H1 (cell line): ENCODE results near the gene RTCB. TPM values are rescaled to one million over a fixed set of nuclear protein-coding genes. Genes with fewer than 3 reads are reported as not detected.

Source experiments
- CTCF ChIA-PET: fragments of 300-600 bp; sonication (Branson Sonifier 250); formaldehyde crosslinking; loops from one replicate; lab custom pipeline; 2021; ENCODE audit not compliant: partially characterized antibody; lab: Charles Lee
- POLR2A ChIA-PET: fragments of 300-600 bp; sonication (Branson Sonifier 250); formaldehyde crosslinking; loops from one replicate; lab custom pipeline; 2021; ENCODE audit warnings: inconsistent platforms; ENCODE audit not compliant: partially characterized antibody; lab: Charles Lee
- DNase-seq, 2 experiments: peaks; one replicate each; pipeline versions ENCODE4 v3.0.0 to v3.0.0-alpha.2; 2010 to 2022; ENCODE audit warnings: low spot score in 2 of 2, low read depth in 1 of 2, mixed read lengths in 1 of 2
- FAIRE-seq: peaks from 2 replicates; lab custom pipeline; 2011; peaks lifted over from hg19 to GRCh38; lab: Jason Lieb, UNC
- H2AFZ ChIP-seq: 2 replicates; pipeline ENCODE4 v1.8.1; 2012; ENCODE audit warnings: low read length, inconsistent platforms
- H2AK5ac ChIP-seq: 2 replicates; pipeline ENCODE4 v1.6.1; 2013; ENCODE audit warnings: low read depth, low read length
- H2BK120ac ChIP-seq: replicated peaks from 2 replicates; pipeline ENCODE3; 2013; ENCODE audit warnings: low read depth, low read length, inconsistent platforms
- H2BK12ac ChIP-seq: 2 replicates; pipeline ENCODE4 v1.6.1; 2013; ENCODE audit warnings: low read depth, low read length
- H2BK15ac ChIP-seq: 2 replicates; pipeline ENCODE4 v1.6.1; 2013; ENCODE audit warnings: low read length
- H2BK20ac ChIP-seq: 2 replicates; pipeline ENCODE4 v1.6.1; 2013; ENCODE audit warnings: low read length
- H2BK5ac ChIP-seq: 2 replicates; pipeline ENCODE4 v1.6.1; 2013; ENCODE audit warnings: low read depth, low read length
- H3K14ac ChIP-seq: 2 replicates; pipeline ENCODE4 v1.6.1; 2013; ENCODE audit warnings: inconsistent platforms; ENCODE audit not compliant: insufficient read length
- H3K18ac ChIP-seq: 2 replicates; pipeline ENCODE4 v1.6.1; 2013; ENCODE audit warnings: low read length; ENCODE audit errors: extremely low read depth
- H3K23ac ChIP-seq: 2 replicates; pipeline ENCODE4 v1.6.1; 2013; ENCODE audit warnings: inconsistent platforms; ENCODE audit not compliant: insufficient read length
- H3K23me2 ChIP-seq: 2 replicates; pipeline ENCODE4 v1.6.1; 2013; ENCODE audit warnings: low read depth, low read length
- H3K27ac ChIP-seq: 2 replicates; pipeline ENCODE4 v1.6.1; 2011; ENCODE audit warnings: low read depth, low read length, inconsistent platforms
- H3K27me3 ChIP-seq, 4 experiments: replicated peaks in 1 of 4; 1 replicate in 1 of 4; 2 replicates in 3 of 4; pipeline versions ENCODE4 v1.6.1 to v1.8.1; 2011 to 2013; ENCODE audit warnings: low read length in 3 of 4, mild to moderate bottlenecking in 3 of 4, inconsistent platforms in 2 of 4, mixed read lengths in 2 of 4, moderate library complexity in 1 of 4; ENCODE audit not compliant: control insufficient read depth in 3 of 4, insufficient read depth in 3 of 4; ENCODE audit errors: extremely low read depth in 1 of 4
- H3K36me3 ChIP-seq, 4 experiments: 2 replicates each; pipeline versions ENCODE4 v1.6.1 to v1.8.1; 2011 to 2013; ENCODE audit warnings: mild to moderate bottlenecking in 4 of 4, low read length in 3 of 4, moderate library complexity in 2 of 4, control low read depth in 1 of 4, inconsistent platforms in 1 of 4; ENCODE audit not compliant: insufficient read depth in 4 of 4, control insufficient read depth in 2 of 4
- H3K4ac ChIP-seq: replicated peaks from 2 replicates; pipeline ENCODE3; 2013; ENCODE audit warnings: low read length, low read depth, mixed read lengths, inconsistent platforms; ENCODE audit not compliant: insufficient read length
- H3K4me1 ChIP-seq, 4 experiments: replicated peaks in 1 of 4; 1 replicate in 1 of 4; 2 replicates in 3 of 4; pipeline versions ENCODE4 v1.6.1 to v1.8.1; 2011 to 2013; ENCODE audit warnings: low read length in 3 of 4, inconsistent platforms in 2 of 4, mixed read lengths in 1 of 4; ENCODE audit not compliant: insufficient read depth in 4 of 4, control insufficient read depth in 3 of 4
- H3K4me2 ChIP-seq, 2 experiments: 2 replicates each; pipeline versions ENCODE4 v1.6.1 to v1.8.1; 2011 to 2013; ENCODE audit warnings: low read depth in 2 of 2, low read length in 2 of 2, control low read depth in 1 of 2, inconsistent platforms in 1 of 2, mild to moderate bottlenecking in 1 of 2; ENCODE audit not compliant: insufficient read depth in 1 of 2
- H3K4me3 ChIP-seq, 4 experiments: fragments of 200-600, 300-600 bp in 1 of 4; sonication (generic), shearing (Covaris generic), sonication (Bioruptor Twin) in 1 of 4; 2 replicates each; pipeline versions ENCODE4 v1.5.1 to v1.8.1; 2011 to 2016; ENCODE audit warnings: low read length in 4 of 4, low read depth in 3 of 4, control low read depth in 2 of 4, inconsistent platforms in 2 of 4, mild to moderate bottlenecking in 2 of 4, mixed read lengths in 1 of 4, moderate library complexity in 1 of 4; ENCODE audit not compliant: insufficient read depth in 2 of 4; ENCODE audit errors: extremely low read depth in 1 of 4
- H3K56ac ChIP-seq: replicated peaks from 2 replicates; pipeline ENCODE3; 2013; ENCODE audit warnings: low read depth, mild to moderate bottlenecking, mixed read lengths, low read length, inconsistent platforms; ENCODE audit not compliant: insufficient read length
- H3K79me1 ChIP-seq: 2 replicates; pipeline ENCODE4 v1.6.1; 2013; ENCODE audit warnings: low read depth, low read length, control low read depth
- H3K79me2 ChIP-seq, 2 experiments: 2 replicates each; pipeline versions ENCODE4 v1.6.1 to v1.8.1; 2012 to 2013; ENCODE audit warnings: low read length in 2 of 2, mild to moderate bottlenecking in 2 of 2, inconsistent platforms in 1 of 2; ENCODE audit not compliant: insufficient read depth in 2 of 2, control insufficient read depth in 1 of 2
- H3K9ac ChIP-seq, 4 experiments: replicated peaks in 1 of 4; 1 replicate in 1 of 4; 2 replicates in 3 of 4; pipeline versions ENCODE4 v1.6.1 to v1.8.1; 2011 to 2013; ENCODE audit warnings: low read depth in 3 of 4, low read length in 3 of 4, control low read depth in 2 of 4, mild to moderate bottlenecking in 2 of 4, moderate library complexity in 2 of 4, inconsistent platforms in 1 of 4; ENCODE audit errors: extremely low read depth in 1 of 4
- H3K9me3 ChIP-seq, 2 experiments: 2 replicates each; pipeline versions ENCODE4 v1.6.1 to v1.8.1; 2012 to 2013; ENCODE audit warnings: mild to moderate bottlenecking in 2 of 2, moderate library complexity in 2 of 2, control low read depth in 1 of 2, inconsistent platforms in 1 of 2, low read depth in 1 of 2, low read length in 1 of 2, mixed read lengths in 1 of 2; ENCODE audit not compliant: insufficient read depth in 2 of 2
- H4K20me1 ChIP-seq, 2 experiments: replicated peaks in 1 of 2; 2 replicates each; pipeline versions ENCODE3 to v1.8.1; 2011 to 2013; ENCODE audit warnings: inconsistent platforms in 2 of 2, low read length in 2 of 2, mild to moderate bottlenecking in 1 of 2; ENCODE audit not compliant: insufficient read depth in 2 of 2, control insufficient read depth in 1 of 2
- H4K5ac ChIP-seq: 2 replicates; pipeline ENCODE4 v1.6.1; 2013; ENCODE audit warnings: low read length, low read depth, mixed read lengths, inconsistent platforms; ENCODE audit not compliant: insufficient read length
- H4K8ac ChIP-seq: 2 replicates; pipeline ENCODE4 v1.8.0; 2013; ENCODE audit warnings: mild to moderate bottlenecking, moderate library complexity, low read length, inconsistent platforms; ENCODE audit not compliant: insufficient read depth; ENCODE audit errors: extremely low read depth
- H4K91ac ChIP-seq: replicated peaks from 2 replicates; pipeline ENCODE3; 2013; ENCODE audit warnings: low read length, mixed read lengths, inconsistent platforms; ENCODE audit not compliant: insufficient read length
- BACH1 ChIP-seq: IDR thresholded peaks from 2 replicates; pipeline ENCODE4 v1.6.1; 2012; ENCODE audit warnings: low read length, improper control_type of control experiment
- GTF2F1 ChIP-seq: IDR thresholded peaks from 2 replicates; pipeline ENCODE4 v1.6.1; 2012; ENCODE audit warnings: low read depth, low read length, improper control_type of control experiment, borderline replicate concordance
- SRF ChIP-seq: IDR thresholded peaks from 2 replicates; pipeline ENCODE4 v1.6.1; 2011; ENCODE audit warnings: mild to moderate bottlenecking, low read depth, low read length, moderate library complexity
- WGBS, 2 experiments: shearing (Covaris generic) in 1 of 2; methylation state at CpG; one replicate each; pipeline versions ENCODE4 v1.1.6 to v1.1.7; 2013 to 2015; ENCODE audit warnings: low lambda C conversion rate in 2 of 2, mixed read lengths in 2 of 2, inconsistent platforms in 1 of 2, low coverage in 1 of 2, missing lambda C conversion rate in 1 of 2; ENCODE audit not compliant: insufficient replicate concordance in 2 of 2, insufficient coverage in 1 of 2, insufficient read length in 1 of 2; ENCODE audit errors: extremely low coverage in 1 of 2, missing lambda C conversion rate in 1 of 2; 5-methylcytosine and 5-hydroxymethylcytosine counted together
- polyA plus RNA-seq, 7 experiments: library from polyadenylated mRNA; depleted of rRNA in 3 of 7; stranded (reverse) in 5 of 7; unstranded in 2 of 7; fragments of >200 nt in 5 of 7; fragments of 200-250 nt in 2 of 7; gene quantifications; 1 replicate in 5 of 7; 2 replicates in 1 of 7; 4 replicates in 1 of 7; pipeline versions ENCODE4 v1.2.1 to v1.2.3, GENCODE V29; 2011 to 2013; ENCODE audit warnings: missing spikeins in 2 of 7, mixed read lengths in 2 of 7
- total RNA-seq: library from RNA; stranded (reverse); fragmentation: NEBNext Ultra II Directional; extraction: Animal tissue kit (Norgen Biotek cat#: 25700); gene quantifications from 2 replicates; pipeline ENCODE4 v1.2.1, GENCODE V29; 2021

Gene RTCB
- total and polyA plus RNA-seq, 2 of the 8 experiments (the other 6 are each of a cell fraction or from before 2014, with no cell fraction given) = 104 to 114 TPM

DNA sequence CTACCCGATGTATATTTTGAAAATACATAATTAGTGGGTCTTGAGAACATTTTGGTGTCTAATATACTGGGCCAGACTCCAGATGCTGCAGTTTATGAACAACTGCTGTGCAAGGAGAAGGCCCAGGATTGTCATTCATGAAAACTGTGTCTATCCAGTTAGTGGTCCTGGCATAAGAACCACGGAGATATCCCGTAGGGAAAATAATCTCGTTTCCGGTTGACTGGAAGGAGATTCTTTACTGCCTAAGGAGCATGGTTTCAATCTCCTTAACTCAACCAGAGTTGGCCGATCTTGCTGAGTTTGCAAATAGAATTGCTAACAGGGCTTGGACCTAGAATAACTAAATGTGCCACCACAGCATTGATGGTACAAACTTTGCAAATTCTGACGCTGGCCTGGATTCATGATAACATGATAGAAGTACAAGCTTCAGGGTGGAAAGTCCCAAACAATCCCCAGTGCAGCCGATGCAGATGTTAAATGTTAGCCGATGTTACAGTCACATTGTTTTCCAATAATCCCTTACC, 4.6 kb upstream of the RTCB start:
- no peak for FAIRE-seq
- Histone ChIP-seq H3K79me2 (peaks cover 0 to 3% of the 10 kb centered on the region in 2 experiments; a peak in 3 of 4 replicates), H3K27me3 (peaks cover 0 to 2% (median 0%) of the 10 kb centered on the region in 4 experiments; a peak in 2 of 7 replicates), H3K4me3 (no peak overlapping the region), H3K4ac (no peak overlapping the region), H2BK12ac (no peak overlapping the region), H3K56ac (no peak overlapping the region), H3K36me3 (no peaks in the 10 kb centered on the region), H4K5ac (no peak overlapping the region), H3K23ac (no peak overlapping the region), H3K79me1 (no peaks in the 10 kb centered on the region), H2BK120ac (no peak overlapping the region), H2AK5ac (no peak overlapping the region), H3K4me1 (no peaks in the 10 kb centered on the region; a peak in 1 of 7 replicates), H3K23me2 (no peaks in the 10 kb centered on the region; the same call in 1 of the 2 replicates), H2BK5ac (no peak overlapping the region), H3K4me2 (no peak overlapping the region), H3K9ac (no peak overlapping the region), H3K18ac (no peak overlapping the region), H2BK15ac (no peak overlapping the region), H2BK20ac (no peak overlapping the region), H3K9me3 (no peaks in the 10 kb centered on the region), H3K27ac (no peak overlapping the region), H4K20me1 (no peaks in the 10 kb centered on the region), H4K91ac (no peak overlapping the region), H3K14ac (no peak overlapping the region), H2AFZ (no peak overlapping the region), H4K8ac (no peak overlapping the region)
- CTCF ChIA-PET = interaction anchor here (1.1 to 3.2 kb wide), 2 partner anchors 27 to 57 kb away, joined by 3 to 13 read pairs; no protein-coding TSS in a partner anchor
- 86% methylated on average over 9 of the region's 9 CpGs; no CpG with 5 or more reads in 1 of the 2 experiments for WGBS, 2 experiments
- TF ChIP-seq SRF (no peak), GTF2F1 (no peak), BACH1 (no peak)
- POLR2A ChIA-PET = no interaction called here
- DNase-seq = no peak
